ENCODE measurements around the gene MPC2.

DNA sequence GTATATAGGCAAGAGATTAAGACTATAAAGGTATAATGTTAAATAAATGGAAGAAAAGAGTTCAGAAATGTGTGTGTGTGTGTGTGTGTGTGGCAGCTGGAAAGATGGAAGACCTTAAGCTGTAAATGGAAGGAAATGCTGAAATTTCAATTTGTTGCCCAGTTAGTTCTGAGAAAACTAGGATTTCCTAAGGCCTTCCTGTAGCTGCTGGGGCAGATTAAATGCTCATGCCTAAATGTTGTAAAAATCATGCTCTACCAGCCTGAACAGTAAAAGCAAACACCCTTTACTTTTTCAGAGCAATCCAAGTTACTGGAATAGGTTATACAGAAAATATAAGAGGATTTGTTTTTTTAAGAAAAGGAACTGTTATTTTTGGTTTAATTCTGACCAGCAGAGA, 31.2 kb downstream of the MPC2 start:
- TF ChIP-seq, protein P1, sequence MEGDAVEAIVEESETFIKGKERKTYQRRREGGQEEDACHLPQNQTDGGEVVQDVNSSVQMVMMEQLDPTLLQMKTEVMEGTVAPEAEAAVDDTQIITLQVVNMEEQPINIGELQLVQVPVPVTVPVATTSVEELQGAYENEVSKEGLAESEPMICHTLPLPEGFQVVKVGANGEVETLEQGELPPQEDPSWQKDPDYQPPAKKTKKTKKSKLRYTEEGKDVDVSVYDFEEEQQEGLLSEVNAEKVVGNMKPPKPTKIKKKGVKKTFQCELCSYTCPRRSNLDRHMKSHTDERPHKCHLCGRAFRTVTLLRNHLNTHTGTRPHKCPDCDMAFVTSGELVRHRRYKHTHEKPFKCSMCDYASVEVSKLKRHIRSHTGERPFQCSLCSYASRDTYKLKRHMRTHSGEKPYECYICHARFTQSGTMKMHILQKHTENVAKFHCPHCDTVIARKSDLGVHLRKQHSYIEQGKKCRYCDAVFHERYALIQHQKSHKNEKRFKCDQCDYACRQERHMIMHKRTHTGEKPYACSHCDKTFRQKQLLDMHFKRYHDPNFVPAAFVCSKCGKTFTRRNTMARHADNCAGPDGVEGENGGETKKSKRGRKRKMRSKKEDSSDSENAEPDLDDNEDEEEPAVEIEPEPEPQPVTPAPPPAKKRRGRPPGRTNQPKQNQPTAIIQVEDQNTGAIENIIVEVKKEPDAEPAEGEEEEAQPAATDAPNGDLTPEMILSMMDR (IDR thresholded peaks at IDR 0.05) = no peak
- no peak for TF ChIP-seq POLR2A (IDR thresholded peaks at IDR 0.05)
